ENCODE results near the gene KCTD13.
A peak's percentile ranks its signal among the peaks of the same experiment; 100 is the strongest.
"Not testable (repeated sequence)": the region's sequence is repeated elsewhere in the genome, so short reads cannot be mapped to it uniquely, and the experiment has no call there.

Gene KCTD13

GRCh38 chr16:29878172-29878571 is 47.9 kb downstream of the KCTD13 start:
- no peak for DNase-seq (ENCODE audit: low read depth, low spot score)

GRCh38 chr16:29877266-29877961 is 48.6 kb downstream of the KCTD13 start:
- DNase-seq (ENCODE audit: low read depth, low spot score), result no peak

DNA sequence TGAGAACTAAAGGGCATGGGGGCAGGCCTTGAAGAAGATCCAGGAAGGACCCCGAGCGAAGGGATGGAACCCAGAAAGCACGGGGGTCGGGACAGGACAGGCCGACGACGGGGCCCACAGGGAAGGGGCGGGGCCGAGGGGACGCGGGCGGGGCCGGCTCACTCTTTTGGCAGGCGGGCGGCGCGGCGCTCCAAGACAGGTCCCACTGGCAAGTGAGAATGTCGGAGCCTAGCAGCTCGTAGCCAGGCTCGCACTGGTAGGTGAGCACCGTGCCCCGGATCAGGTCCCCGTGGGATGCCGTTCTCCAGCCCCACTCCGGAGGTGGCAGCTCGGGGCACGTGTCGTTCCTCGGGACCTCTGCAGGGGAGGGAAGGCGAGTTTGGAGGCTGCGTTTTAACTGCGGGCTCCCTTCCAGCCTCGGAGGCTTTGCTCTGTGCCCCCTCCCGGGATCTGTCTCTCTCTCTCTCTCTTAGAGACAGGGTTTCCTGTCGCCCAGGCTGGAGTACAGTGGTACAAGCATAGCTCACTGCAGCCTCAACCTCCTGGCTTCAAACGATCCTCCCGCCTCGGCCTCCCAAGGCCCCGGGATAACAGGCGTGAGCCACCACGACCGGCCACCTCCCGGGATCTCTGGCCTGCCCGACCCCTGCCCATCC is 49.3 kb downstream of the KCTD13 start:
- DNase-seq (ENCODE audit: low read depth, low spot score), result no peak

DNA sequence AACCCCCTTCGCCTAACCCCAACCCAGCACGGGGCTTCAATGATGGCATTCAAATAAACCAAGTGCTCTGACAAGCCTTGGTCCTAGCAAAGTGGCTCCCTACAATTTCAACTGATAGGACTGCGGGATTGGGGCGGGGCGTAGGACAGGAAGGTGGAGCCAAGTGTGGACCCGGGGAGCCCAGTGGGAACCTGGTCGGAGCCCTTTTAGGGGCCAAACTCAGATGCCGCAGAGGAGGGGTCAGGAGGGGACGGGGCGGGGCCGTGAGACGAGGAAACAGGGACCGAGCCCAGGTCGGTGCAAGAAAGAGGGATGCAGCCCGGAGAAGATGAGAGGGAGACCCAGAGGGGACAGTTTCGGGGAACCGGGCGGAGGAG is 49.8 kb downstream of the KCTD13 start:
- no peak for DNase-seq (ENCODE audit: low read depth, low spot score)

GRCh38 chr16:29875206-29875605 is 50.8 kb downstream of the KCTD13 start:
- DNase-seq (ENCODE audit: low read depth, low spot score), result no peak

DNA sequence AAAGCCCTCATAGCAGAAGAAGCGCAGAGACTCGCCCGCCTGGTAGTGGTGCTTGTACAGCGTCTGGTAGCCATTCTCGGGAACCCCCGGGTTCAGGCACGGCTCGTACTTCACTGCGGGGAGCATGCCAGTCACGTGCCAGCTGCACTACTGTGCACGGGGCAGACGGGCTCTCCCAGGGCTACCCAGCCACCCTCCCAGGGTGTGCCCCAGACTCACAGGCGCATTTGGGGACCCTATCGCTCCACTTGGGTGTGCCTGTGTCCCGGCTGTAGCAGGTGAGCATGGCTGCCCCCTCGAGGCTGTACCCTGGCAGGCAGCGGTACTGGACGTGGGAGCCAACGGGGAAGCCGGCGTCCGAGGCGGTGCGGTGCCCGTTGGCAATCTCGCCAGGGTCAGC is 52.7 kb downstream of the KCTD13 start:
- no peak for DNase-seq (ENCODE audit: low read depth, low spot score)

DNA sequence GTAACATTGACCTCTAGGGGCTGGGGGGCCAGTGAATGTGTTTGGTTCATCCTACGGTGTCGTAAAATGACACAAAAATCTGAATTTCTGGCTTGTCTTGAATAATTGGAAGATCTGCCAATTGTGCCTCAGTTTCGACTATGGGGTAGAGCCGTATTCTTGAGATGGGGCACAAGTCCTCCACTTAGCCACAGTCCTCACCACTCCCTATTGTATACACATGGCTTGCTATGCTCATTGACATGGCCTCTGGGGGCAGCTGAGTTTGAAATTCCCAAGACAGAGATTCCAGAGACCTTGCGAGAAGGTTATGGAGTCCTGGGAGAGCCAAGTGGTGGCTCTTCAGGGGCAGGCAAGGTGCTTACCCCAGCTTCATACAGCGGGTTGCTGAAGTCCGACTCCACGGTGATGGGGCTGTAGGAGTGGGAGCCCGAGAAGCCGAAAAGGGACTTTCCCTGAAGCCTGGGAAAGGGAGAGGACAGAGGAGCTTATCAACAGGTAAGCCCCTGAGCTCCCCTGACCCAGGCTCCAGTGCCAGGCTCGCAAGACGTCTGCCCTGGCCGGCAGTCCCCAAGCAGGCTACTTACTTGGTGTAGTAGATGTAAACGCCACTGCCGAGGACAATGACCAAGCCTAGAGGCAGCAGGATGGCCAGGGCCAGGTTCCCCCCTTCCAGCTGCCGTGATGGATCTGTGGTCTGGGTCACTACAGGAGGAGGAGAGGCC is 54.0 kb downstream of the KCTD13 start:
- no peak for DNase-seq (ENCODE audit: low read depth, low spot score)

- not testable (repeated sequence) for DNase-seq (ENCODE audit: low read depth, low spot score)
Measured at GRCh38 chr16:29869067-29869466, 57.0 kb downstream of the KCTD13 start.

GRCh38 chr16:29868396-29869009 is 57.5 kb downstream of the KCTD13 start:
- no peak for DNase-seq (ENCODE audit: low read depth, low spot score)

- DNase-seq (ENCODE audit: low read depth, low spot score), result no peak
Measured at GRCh38 chr16:29864205-29864604, 61.8 kb downstream of the KCTD13 start.

DNA sequence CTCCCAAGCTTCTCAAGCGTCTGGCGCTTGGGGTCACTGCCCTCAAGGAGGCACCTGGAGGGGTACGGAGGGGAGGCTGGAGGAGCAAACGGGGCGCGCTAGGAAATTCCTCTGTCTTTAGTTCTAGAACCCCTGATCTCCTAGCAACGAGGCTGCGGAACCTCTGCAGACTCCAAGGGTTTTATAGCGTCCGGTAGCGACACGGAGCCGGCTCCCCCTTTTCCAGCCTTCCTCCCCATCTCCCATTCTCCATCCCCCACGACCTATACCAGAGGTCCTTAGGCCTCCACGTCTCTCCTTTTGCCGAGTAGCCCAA is 62.4 kb downstream of the KCTD13 start:
- DNase-seq (ENCODE audit: low read depth, low spot score), result no peak

- DNase-seq (ENCODE audit: low read depth, low spot score), result peak; percentile 93
Measured at GRCh38 chr16:29862884-29863668, 63.0 kb downstream of the KCTD13 start, which contains the start of gene CDIPT. Gene CDIPT (minus strand): TSS chr16:29863226. CDS start chr16:29862857, 369 bp downstream.

GRCh38 chr16:29862383-29862883 is 63.6 kb downstream of the KCTD13 start:
- DNase-seq (ENCODE audit: low read depth, low spot score), result no peak

DNA sequence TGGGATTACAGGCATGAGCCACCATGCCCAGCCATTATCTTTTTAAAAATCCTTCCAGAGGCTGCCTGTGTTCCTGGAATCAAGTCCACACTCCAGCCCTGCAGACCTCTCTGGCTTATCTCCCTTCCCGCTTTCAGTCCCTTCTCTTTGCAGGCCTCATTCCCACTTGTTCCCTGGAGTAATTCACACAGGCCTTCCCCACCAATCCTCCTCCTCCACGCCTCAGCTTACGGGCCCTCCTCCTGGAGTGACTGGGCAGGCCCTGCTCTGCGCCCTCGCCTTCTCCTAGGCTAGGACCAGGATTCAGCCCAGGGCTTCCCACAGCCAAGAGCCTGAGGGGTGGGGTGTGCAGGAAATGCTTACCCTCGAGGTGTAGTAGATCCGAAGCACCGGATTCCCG is 65.8 kb downstream of the KCTD13 start:
- no peak for DNase-seq (ENCODE audit: low read depth, low spot score)

- DNase-seq (ENCODE audit: low read depth, low spot score), result no peak
Measured at GRCh38 chr16:29858974-29859373, 67.1 kb downstream of the KCTD13 start.

GRCh38 chr16:29858149-29858849 is 67.7 kb downstream of the KCTD13 start:
- no peak for DNase-seq (ENCODE audit: low read depth, low spot score)

DNA sequence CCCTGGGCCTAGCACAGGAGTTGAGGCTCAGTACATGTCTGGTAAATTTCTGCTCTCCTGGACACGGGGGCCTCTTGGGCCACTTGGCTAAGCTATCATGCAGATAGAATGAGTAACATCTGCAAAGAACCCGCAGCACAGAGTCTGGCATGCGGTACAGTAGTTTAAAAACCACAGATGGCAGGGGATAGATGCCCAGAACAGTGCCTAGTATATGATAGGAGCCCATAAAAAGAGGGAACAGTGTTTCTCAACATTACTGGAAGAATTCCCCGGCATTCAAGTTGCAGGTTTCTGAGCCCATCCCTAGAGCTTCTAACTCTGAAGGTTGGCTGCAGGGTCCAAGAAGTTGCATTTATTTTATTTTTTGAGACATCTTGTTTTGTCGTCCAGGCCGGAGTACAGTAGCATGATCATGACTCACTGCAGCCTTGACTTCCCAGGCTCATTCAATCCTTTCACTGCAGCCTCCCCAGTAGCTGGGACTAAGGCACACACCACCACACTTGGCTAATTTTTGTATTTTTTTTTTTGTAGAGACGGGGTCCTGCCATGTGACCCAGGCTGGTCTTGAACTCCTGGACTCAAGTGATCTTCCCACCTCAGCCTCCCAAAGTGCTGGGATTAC is 68.8 kb downstream of the KCTD13 start:
- no peak for DNase-seq (ENCODE audit: low read depth, low spot score)
